OCI-LY1 (cell line): ENCODE data around the gene DCST2.

Experiments used
- H2AFZ ChIP-seq: fragments of 200-600 bp; sonication (generic), shearing (Covaris generic); 2 replicates; pipeline ENCODE4 v1.6.0; 2014; ENCODE audit warnings: antibody characterized with exemption, mild to moderate bottlenecking, low read length
- H3F3A ChIP-seq: fragments of 200-600 bp; sonication (generic), shearing (Covaris generic); 2 replicates; pipeline ENCODE4 v1.6.0; 2014; ENCODE audit warnings: mild to moderate bottlenecking, antibody characterized with exemption, low read length, moderate library complexity; ENCODE audit not compliant: insufficient read depth
- H3K27ac ChIP-seq: fragments of 200-600 bp; sonication (generic); 2 replicates; pipeline ENCODE4 v1.5.1; 2014; ENCODE audit warnings: low read length, mixed run types, mild to moderate bottlenecking, low read depth; ENCODE audit not compliant: poor library complexity, severe bottlenecking
- H3K27me3 ChIP-seq: fragments of 200-600 bp; sonication (generic); 2 replicates; pipeline ENCODE4 v1.6.0; 2014; ENCODE audit warnings: antibody characterized with exemption, mild to moderate bottlenecking, low read length, moderate library complexity; ENCODE audit not compliant: insufficient read depth
- H3K36me3 ChIP-seq: fragments of 200-600 bp; sonication (generic); 2 replicates; pipeline ENCODE4 v1.6.1; 2014; ENCODE audit warnings: mild to moderate bottlenecking, antibody characterized with exemption, low read length, moderate library complexity, mixed read lengths; ENCODE audit not compliant: insufficient read depth
- H3K4me1 ChIP-seq: fragments of 200-600 bp; sonication (generic); 2 replicates; pipeline ENCODE4 v1.5.1; 2014; ENCODE audit warnings: mild to moderate bottlenecking, low read length, moderate library complexity; ENCODE audit not compliant: insufficient read depth, severe bottlenecking
- H3K4me2 ChIP-seq: fragments of 200-600 bp; sonication (generic), shearing (Covaris generic); 2 replicates; pipeline ENCODE4 v1.6.1; 2014; ENCODE audit warnings: low read length
- H3K4me3 ChIP-seq: fragments of 200-600 bp; sonication (generic); 2 replicates; pipeline ENCODE4 v1.5.1; 2014; ENCODE audit warnings: low read length, low read depth, mild to moderate bottlenecking, mixed read lengths; ENCODE audit not compliant: poor library complexity, severe bottlenecking
- H3K79me2 ChIP-seq: fragments of 200-600 bp; shearing (Covaris generic); 2 replicates; pipeline ENCODE4 v1.6.1; 2016; ENCODE audit warnings: mixed run types, low read length, mixed read lengths; ENCODE audit not compliant: insufficient read depth
- H3K9ac ChIP-seq: fragments of 200-600 bp; sonication (generic), shearing (Covaris generic); 2 replicates; pipeline ENCODE4 v1.6.1; 2014; ENCODE audit warnings: mild to moderate bottlenecking, low read length, mixed read lengths
- H3K9me2 ChIP-seq: fragments of 200-600 bp; sonication (generic), shearing (Covaris generic); 2 replicates; pipeline ENCODE4 v1.6.1; 2014; ENCODE audit warnings: low read depth, mild to moderate bottlenecking, low read length, mixed read lengths
- H3K9me3 ChIP-seq: fragments of 200-600 bp; shearing (Covaris generic); 2 replicates; pipeline ENCODE4 v1.6.1; 2014; ENCODE audit warnings: low read length, mixed read lengths
- H4K20me1 ChIP-seq: fragments of 200-600 bp; sonication (generic), shearing (Covaris generic); 2 replicates; pipeline ENCODE4 v1.6.0; 2016; ENCODE audit warnings: mild to moderate bottlenecking, low read length; ENCODE audit not compliant: insufficient read depth
- CTCF ChIP-seq: fragments of 200-600 bp; sonication (generic), shearing (Covaris generic); IDR thresholded peaks from 2 replicates; pipeline ENCODE4 v1.5.1; 2017; ENCODE audit warnings: mild to moderate bottlenecking, antibody characterized with exemption, low read length, moderate library complexity, mixed read lengths
- EZH2 ChIP-seq: fragments of 200-600 bp; sonication (generic), shearing (Covaris generic); IDR thresholded peaks from 2 replicates; pipeline ENCODE4 v1.8.0; 2017; ENCODE audit warnings: borderline replicate concordance, mixed run types, mild to moderate bottlenecking, antibody characterized with exemption, low read length, moderate library complexity, mixed read lengths

The DCST2 gene

GRCh38 chr1:154992721-154993571, 40.6 kb downstream of the DCST2 start:
- no peaks in the 10 kb centered on the region for H4K20me1 ChIP-seq
- H3K36me3 ChIP-seq = peaks cover 30% of the 10 kb centered on the region

GRCh38 chr1:154990276-154990675, 43.3 kb downstream of the DCST2 start:
- peaks cover 52% of the 10 kb centered on the region for H3K36me3 ChIP-seq
- no peak overlapping the region for H3K4me2 ChIP-seq
- no peak for TF ChIP-seq EZH2
- TF ChIP-seq CTCF = no peak
- no peak overlapping the region for H3K4me3 ChIP-seq
- no peaks in the 10 kb centered on the region for H3K9me2 ChIP-seq
- no peaks in the 10 kb centered on the region for H3F3A ChIP-seq
- no peaks in the 10 kb centered on the region for H3K27me3 ChIP-seq
- H3K9me3 ChIP-seq = no peaks in the 10 kb centered on the region
- H3K4me1 ChIP-seq = peaks cover 8% of the 10 kb centered on the region
- no peak overlapping the region for H2AFZ ChIP-seq
- no peak overlapping the region for H3K9ac ChIP-seq
- no peak overlapping the region for H3K27ac ChIP-seq
- no peaks in the 10 kb centered on the region for H3K79me2 ChIP-seq
- no peaks in the 10 kb centered on the region for H4K20me1 ChIP-seq

More at GRCh38 chr1:154992721-154993571, 40.6 kb downstream of the DCST2 start:
- H3K4me2 ChIP-seq = no peak overlapping the region
- H2AFZ ChIP-seq = no peak overlapping the region
- H3K4me3 ChIP-seq = no peak overlapping the region
- TF ChIP-seq EZH2 (no peak), CTCF (peak; percentile 32)
- H3K9me2 ChIP-seq = no peaks in the 10 kb centered on the region
- no peak overlapping the region for H3K27ac ChIP-seq
- no peaks in the 10 kb centered on the region for H3K79me2 ChIP-seq
- H3K27me3 ChIP-seq = no peaks in the 10 kb centered on the region
- H3F3A ChIP-seq = no peaks in the 10 kb centered on the region
- no peaks in the 10 kb centered on the region for H3K9me3 ChIP-seq
- no peak overlapping the region for H3K9ac ChIP-seq
- peaks cover 8% of the 10 kb centered on the region for H3K4me1 ChIP-seq

DNA sequence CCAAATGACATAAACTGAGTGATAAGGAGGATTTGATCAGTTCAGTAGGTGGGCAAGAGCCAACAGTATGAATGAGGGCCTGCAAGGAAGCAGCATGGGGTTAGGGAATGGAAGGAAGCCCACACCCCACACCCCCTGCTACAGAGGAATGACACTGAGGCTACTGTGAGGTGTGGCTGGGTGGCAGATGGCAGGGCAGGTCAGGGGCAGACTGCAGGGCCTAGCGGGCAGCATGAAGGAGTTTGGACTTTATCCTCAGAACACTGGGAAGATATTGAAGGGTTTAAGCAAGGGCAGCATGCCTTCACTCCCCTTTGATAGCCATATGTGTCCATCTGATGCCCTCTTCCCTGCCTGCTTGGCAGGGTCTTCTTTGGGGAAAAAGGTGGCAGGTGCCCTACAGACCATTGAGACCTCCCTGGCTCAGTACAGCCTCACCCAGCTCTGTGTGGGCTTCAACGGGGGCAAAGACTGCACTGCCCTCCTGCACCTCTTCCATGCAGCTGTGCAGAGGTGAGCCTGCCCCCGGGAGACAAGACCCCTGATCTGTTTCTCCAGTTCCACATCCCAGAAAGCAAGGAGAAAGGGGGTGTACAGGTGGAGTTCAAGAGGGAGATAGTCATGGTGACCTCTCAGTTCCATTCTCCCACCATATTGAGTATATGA, 44.3 kb downstream of the DCST2 start:
- Histone ChIP-seq H3K9me3 (no peaks in the 10 kb centered on the region), H2AFZ (no peak overlapping the region), H3K9me2 (no peaks in the 10 kb centered on the region), H3K27me3 (no peaks in the 10 kb centered on the region), H3K4me3 (no peak overlapping the region), H3F3A (no peaks in the 10 kb centered on the region), H3K79me2 (peaks cover 6% of the 10 kb centered on the region), H4K20me1 (no peaks in the 10 kb centered on the region), H3K27ac (no peak overlapping the region), H3K4me1 (peaks cover 8% of the 10 kb centered on the region), H3K4me2 (no peak overlapping the region), H3K9ac (no peak overlapping the region), H3K36me3 (peaks cover 52% of the 10 kb centered on the region)
- TF ChIP-seq EZH2 (no peak), CTCF (no peak)
